Measurements from ENCODE around the gene NLRP10.

NLRP10 gene, protein sequence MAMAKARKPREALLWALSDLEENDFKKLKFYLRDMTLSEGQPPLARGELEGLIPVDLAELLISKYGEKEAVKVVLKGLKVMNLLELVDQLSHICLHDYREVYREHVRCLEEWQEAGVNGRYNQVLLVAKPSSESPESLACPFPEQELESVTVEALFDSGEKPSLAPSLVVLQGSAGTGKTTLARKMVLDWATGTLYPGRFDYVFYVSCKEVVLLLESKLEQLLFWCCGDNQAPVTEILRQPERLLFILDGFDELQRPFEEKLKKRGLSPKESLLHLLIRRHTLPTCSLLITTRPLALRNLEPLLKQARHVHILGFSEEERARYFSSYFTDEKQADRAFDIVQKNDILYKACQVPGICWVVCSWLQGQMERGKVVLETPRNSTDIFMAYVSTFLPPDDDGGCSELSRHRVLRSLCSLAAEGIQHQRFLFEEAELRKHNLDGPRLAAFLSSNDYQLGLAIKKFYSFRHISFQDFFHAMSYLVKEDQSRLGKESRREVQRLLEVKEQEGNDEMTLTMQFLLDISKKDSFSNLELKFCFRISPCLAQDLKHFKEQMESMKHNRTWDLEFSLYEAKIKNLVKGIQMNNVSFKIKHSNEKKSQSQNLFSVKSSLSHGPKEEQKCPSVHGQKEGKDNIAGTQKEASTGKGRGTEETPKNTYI

DNA sequence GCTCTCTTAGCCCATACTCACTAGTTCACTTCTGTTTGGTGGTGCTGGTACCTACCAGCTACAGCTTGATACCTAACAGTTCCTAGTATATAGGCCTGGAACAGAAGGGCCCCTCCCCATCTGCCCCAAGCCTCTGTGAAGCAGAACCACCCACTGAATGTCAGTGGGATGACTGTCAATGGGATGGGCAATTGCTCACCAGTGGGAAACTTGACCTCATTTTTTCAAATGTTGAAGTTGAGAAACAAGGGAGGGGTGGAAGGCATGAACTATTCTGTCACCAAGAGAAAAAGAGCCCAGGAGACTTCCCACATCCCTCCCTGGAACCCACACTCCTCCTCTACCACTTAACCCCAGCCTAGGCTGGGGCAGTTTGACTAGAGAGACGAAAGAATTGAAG is at the start of gene NLRP10:
Gene NLRP10, minus strand, starts transcription at position 62 of the 400 bp plus-strand sequence. CDS start 1,952 bp downstream, outside the sequence.
- H3K27me3 ChIP-seq (ENCODE audit: control insufficient read depth, insufficient read depth, low read length) = no peaks in the 10 kb centered on the region
- no peak within 1 kb of the TSS for H3K4me3 ChIP-seq (ENCODE audit: low read length)
- no peaks in the 10 kb centered on the region for H3K9me3 ChIP-seq (ENCODE audit: control insufficient read depth, low read length)
- no peaks in the 10 kb centered on the region for H3K36me3 ChIP-seq (ENCODE audit: control insufficient read depth, insufficient read depth, low read length)
- H3K9ac ChIP-seq (ENCODE audit: low read length) = no peak within 1 kb of the TSS
- H3K4me1 ChIP-seq (ENCODE audit: control insufficient read depth, insufficient read depth, low read length) = peaks cover 4% of the 10 kb centered on the region

GRCh38 chr11:8013833-8014232 is 48.6 kb upstream of the NLRP10 start:
- Histone ChIP-seq H3K36me3 (ENCODE audit: control insufficient read depth, insufficient read depth, low read length) (no peaks in the 10 kb centered on the region), H3K4me3 (ENCODE audit: low read length) (no peak overlapping the region), H3K9ac (ENCODE audit: low read length) (no peak overlapping the region), H3K27me3 (ENCODE audit: control insufficient read depth, insufficient read depth, low read length) (peaks cover 31% of the 10 kb centered on the region), H3K9me3 (ENCODE audit: control insufficient read depth, low read length) (no peaks in the 10 kb centered on the region), H3K4me1 (ENCODE audit: control insufficient read depth, insufficient read depth, low read length) (no peaks in the 10 kb centered on the region)

DNA sequence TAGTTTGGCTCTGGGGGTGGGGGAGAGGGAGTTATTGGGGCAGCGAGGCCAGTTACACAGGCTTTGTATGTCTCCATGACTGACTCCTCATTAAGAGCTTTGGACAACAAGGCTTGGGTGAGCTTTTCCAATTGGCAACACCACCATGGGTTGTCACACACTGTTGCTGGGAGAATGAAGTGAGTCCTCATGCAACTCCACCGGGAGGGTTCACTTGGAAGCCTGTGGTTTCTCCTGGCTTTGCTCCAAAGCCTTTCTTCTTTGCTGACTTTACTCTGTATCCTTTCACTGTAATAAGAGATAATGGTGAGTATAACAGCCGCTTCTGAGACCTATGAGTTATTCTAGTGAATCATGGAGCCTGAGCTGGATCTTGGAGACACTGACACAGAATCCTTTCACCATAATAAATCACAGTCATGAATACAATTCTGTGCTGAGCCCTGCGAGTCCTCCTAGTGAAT is 46.8 kb upstream of the NLRP10 start:
- H3K4me3 ChIP-seq (ENCODE audit: low read length) = no peak overlapping the region
- no peaks in the 10 kb centered on the region for H3K9me3 ChIP-seq (ENCODE audit: control insufficient read depth, low read length)
- H3K9ac ChIP-seq (ENCODE audit: low read length) = no peak overlapping the region
- no peaks in the 10 kb centered on the region for H3K36me3 ChIP-seq (ENCODE audit: control insufficient read depth, insufficient read depth, low read length)
- peaks cover 18% of the 10 kb centered on the region for H3K27me3 ChIP-seq (ENCODE audit: control insufficient read depth, insufficient read depth, low read length)
- H3K4me1 ChIP-seq (ENCODE audit: control insufficient read depth, insufficient read depth, low read length) = no peaks in the 10 kb centered on the region

DNA sequence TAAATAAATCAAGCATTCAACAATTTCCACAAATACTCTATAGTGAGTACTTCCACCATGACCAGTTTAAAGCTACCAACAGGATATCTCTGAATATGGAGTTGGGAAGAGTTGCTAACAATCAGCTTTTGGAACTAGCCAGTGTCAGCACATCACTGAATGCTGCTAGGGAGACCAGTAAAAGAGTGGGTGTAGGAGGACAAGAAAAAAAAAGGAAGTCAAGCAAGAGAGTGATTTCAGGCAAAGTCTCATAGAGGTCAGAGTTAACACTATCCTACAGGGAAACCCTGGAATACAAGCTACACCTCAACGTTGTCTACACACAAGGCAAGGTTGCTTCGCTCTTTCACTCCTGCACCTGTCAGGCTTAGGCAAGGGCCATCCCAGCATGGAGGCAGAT is 46.1 kb upstream of the NLRP10 start:
- H3K27me3 ChIP-seq (ENCODE audit: control insufficient read depth, insufficient read depth, low read length) = peaks cover 12% of the 10 kb centered on the region
- H3K4me1 ChIP-seq (ENCODE audit: control insufficient read depth, insufficient read depth, low read length) = no peaks in the 10 kb centered on the region
- H3K36me3 ChIP-seq (ENCODE audit: control insufficient read depth, insufficient read depth, low read length) = no peaks in the 10 kb centered on the region
- no peak overlapping the region for H3K9ac ChIP-seq (ENCODE audit: low read length)
- no peak overlapping the region for H3K4me3 ChIP-seq (ENCODE audit: low read length)
- H3K9me3 ChIP-seq (ENCODE audit: control insufficient read depth, low read length) = no peaks in the 10 kb centered on the region

DNA sequence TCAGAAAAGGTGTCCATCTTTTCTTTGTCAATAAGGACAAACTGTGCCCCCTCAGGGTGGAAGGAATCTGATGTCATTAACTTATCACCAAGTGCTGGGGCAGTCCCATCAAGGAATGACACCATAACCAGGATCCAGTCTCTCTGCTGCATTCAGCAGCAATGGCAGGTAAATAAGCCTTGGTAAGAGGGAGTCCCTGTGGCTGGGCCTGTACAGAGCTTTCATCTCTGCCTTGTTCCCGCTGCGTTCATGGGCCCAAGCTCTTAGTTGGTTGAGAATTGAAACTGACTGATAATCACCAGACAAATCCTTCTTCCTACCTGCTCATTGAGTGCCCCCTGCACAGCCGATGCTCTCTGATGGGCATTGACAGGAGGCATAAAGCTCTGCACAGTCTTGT is 44.6 kb upstream of the NLRP10 start:
- Histone ChIP-seq H3K27me3 (ENCODE audit: control insufficient read depth, insufficient read depth, low read length) (peaks cover 12% of the 10 kb centered on the region), H3K4me3 (ENCODE audit: low read length) (no peak overlapping the region), H3K36me3 (ENCODE audit: control insufficient read depth, insufficient read depth, low read length) (no peaks in the 10 kb centered on the region), H3K9me3 (ENCODE audit: control insufficient read depth, low read length) (no peaks in the 10 kb centered on the region), H3K4me1 (ENCODE audit: control insufficient read depth, insufficient read depth, low read length) (no peaks in the 10 kb centered on the region), H3K9ac (ENCODE audit: low read length) (no peak overlapping the region)

DNA sequence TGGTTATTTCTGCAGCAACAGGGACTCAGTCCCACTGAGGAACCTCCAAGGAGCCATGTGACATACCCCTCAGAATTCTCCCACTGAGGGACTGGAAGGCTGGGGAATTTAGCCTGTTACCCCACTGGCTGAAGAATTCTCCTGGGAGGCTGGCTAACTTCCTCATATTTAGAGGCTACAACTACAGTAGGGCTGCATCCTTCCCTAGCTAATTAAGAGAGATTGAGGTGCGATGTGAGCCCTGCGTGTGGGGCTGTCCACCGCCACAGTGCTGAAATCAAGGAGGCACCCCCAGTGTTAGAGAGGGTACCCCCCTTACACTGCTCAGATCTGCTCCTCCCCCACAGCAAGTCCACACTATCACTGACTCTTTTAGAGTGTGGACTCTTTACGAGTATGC is 43.0 kb upstream of the NLRP10 start:
- H3K27me3 ChIP-seq (ENCODE audit: control insufficient read depth, insufficient read depth, low read length) = peaks cover 12% of the 10 kb centered on the region
- H3K4me1 ChIP-seq (ENCODE audit: control insufficient read depth, insufficient read depth, low read length) = no peaks in the 10 kb centered on the region
- H3K9me3 ChIP-seq (ENCODE audit: control insufficient read depth, low read length) = no peaks in the 10 kb centered on the region
- no peaks in the 10 kb centered on the region for H3K36me3 ChIP-seq (ENCODE audit: control insufficient read depth, insufficient read depth, low read length)
- H3K4me3 ChIP-seq (ENCODE audit: low read length) = no peak overlapping the region
- H3K9ac ChIP-seq (ENCODE audit: low read length) = no peak overlapping the region

DNA sequence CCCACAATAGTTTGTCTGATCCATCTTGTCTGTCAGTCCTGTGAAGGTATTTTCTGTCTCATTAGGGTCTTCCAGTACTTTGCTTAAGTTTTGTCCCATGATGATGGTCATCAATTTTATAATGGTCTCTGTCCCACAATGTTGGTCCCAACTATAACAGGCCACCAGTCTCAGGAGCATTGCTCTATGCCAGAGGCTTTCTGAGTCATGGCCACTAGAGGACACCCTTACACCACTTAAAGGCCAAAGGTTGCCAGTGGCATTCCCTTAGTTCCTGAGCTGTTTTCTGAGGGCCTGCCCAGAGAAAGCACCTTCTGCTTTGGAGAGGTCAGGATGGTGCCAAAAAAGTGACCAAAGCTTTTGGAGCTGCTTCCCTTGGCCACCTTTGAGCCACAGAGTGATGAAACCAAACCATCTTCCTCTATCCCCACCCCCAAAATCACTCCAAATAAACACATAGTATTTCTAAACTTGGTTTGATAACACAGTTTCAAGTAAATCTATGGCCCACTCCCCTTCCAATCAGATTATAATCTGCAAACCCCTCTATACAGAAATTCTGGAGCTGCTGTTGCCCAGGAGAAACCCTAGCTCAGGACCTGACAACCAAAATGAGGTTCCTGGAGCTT is 41.2 kb upstream of the NLRP10 start:
- Histone ChIP-seq H3K36me3 (ENCODE audit: control insufficient read depth, insufficient read depth, low read length) (no peaks in the 10 kb centered on the region), H3K9me3 (ENCODE audit: control insufficient read depth, low read length) (no peaks in the 10 kb centered on the region), H3K9ac (ENCODE audit: low read length) (no peak overlapping the region), H3K4me1 (ENCODE audit: control insufficient read depth, insufficient read depth, low read length) (no peaks in the 10 kb centered on the region), H3K4me3 (ENCODE audit: low read length) (no peak overlapping the region), H3K27me3 (ENCODE audit: control insufficient read depth, insufficient read depth, low read length) (peaks cover 8% of the 10 kb centered on the region)

DNA sequence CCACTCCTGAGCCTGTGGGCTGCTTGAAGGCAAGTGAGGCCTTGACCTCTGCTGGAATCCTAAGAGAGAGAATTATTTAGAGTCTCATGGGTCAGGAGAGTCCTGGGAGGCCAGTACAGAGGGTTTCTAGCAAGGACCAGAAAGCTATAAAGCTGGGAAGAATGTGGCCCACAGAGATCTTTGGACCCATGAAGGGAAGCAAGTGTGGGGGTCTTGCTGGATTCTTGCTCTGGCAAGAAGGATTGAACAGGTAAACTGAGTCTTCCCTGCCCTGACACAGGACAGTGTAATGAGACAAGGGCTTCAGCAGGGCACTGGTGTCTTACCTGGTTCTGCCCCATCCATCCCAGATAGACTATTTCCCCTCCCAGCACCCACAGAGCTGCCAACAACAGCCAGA is 40.3 kb upstream of the NLRP10 start:
- no peaks in the 10 kb centered on the region for H3K9me3 ChIP-seq (ENCODE audit: control insufficient read depth, low read length)
- no peaks in the 10 kb centered on the region for H3K4me1 ChIP-seq (ENCODE audit: control insufficient read depth, insufficient read depth, low read length)
- no peak overlapping the region for H3K9ac ChIP-seq (ENCODE audit: low read length)
- no peak overlapping the region for H3K4me3 ChIP-seq (ENCODE audit: low read length)
- no peaks in the 10 kb centered on the region for H3K36me3 ChIP-seq (ENCODE audit: control insufficient read depth, insufficient read depth, low read length)
- H3K27me3 ChIP-seq (ENCODE audit: control insufficient read depth, insufficient read depth, low read length) = peaks cover 8% of the 10 kb centered on the region

DNA sequence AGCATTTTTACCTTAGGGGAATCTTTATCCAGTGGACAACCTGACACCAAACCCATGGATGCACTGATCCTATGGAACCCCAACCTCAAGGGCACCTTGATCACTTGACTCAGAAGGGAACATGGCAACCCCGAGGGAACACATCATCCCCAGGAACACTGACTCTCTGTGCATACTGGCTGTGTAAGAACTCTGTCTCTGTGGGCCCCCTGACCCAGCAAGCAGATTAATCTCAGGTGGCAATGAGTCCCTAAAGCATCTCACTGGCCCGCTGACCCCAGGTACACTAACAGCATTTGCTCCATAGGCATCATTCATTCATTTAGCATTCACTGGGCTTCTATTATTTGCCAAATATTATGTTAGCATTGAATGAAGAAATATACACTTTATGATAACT is 38.8 kb upstream of the NLRP10 start:
- Histone ChIP-seq H3K4me1 (ENCODE audit: control insufficient read depth, insufficient read depth, low read length) (no peaks in the 10 kb centered on the region), H3K27me3 (ENCODE audit: control insufficient read depth, insufficient read depth, low read length) (peaks cover 8% of the 10 kb centered on the region), H3K9ac (ENCODE audit: low read length) (peak overlapping the region; percentile 28)

GRCh38 chr11:8003187-8003586 is 37.9 kb upstream of the NLRP10 start:
- Histone ChIP-seq H3K36me3 (ENCODE audit: control insufficient read depth, insufficient read depth, low read length) (no peaks in the 10 kb centered on the region), H3K27me3 (ENCODE audit: control insufficient read depth, insufficient read depth, low read length) (peaks cover 5% of the 10 kb centered on the region), H3K4me1 (ENCODE audit: control insufficient read depth, insufficient read depth, low read length) (no peaks in the 10 kb centered on the region), H3K9ac (ENCODE audit: low read length) (no peak overlapping the region), H3K4me3 (ENCODE audit: low read length) (no peak overlapping the region), H3K9me3 (ENCODE audit: control insufficient read depth, low read length) (no peaks in the 10 kb centered on the region)

More for the DNA sequence above, 38.8 kb upstream of the NLRP10 start:
- Histone ChIP-seq H3K4me3 (ENCODE audit: low read length) (no peak overlapping the region), H3K36me3 (ENCODE audit: control insufficient read depth, insufficient read depth, low read length) (no peaks in the 10 kb centered on the region), H3K9me3 (ENCODE audit: control insufficient read depth, low read length) (no peaks in the 10 kb centered on the region)

DNA sequence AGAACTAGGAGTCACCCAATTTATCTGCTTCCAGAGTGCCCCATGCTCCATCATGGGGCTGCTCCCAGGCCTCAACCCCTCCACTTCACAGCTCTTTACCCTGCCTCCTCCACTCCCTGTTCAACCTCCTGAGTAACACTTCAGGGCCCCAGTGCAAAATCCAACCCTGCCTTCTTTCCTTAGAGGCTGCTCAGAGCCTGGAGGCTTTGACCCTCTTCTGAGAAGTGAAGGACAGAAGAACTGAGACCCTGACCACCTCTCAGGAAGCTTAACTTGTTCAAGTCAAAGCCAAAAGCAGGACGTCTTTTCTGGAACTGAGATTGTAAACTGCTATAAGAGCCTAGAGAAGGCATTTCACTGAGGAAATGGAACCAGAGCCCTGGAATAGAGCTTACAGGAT is 37.4 kb upstream of the NLRP10 start:
- no peaks in the 10 kb centered on the region for H3K4me1 ChIP-seq (ENCODE audit: control insufficient read depth, insufficient read depth, low read length)
- no peaks in the 10 kb centered on the region for H3K36me3 ChIP-seq (ENCODE audit: control insufficient read depth, insufficient read depth, low read length)
- no peak overlapping the region for H3K4me3 ChIP-seq (ENCODE audit: low read length)
- no peak overlapping the region for H3K9ac ChIP-seq (ENCODE audit: low read length)
- H3K27me3 ChIP-seq (ENCODE audit: control insufficient read depth, insufficient read depth, low read length) = peaks cover 3% of the 10 kb centered on the region
- H3K9me3 ChIP-seq (ENCODE audit: control insufficient read depth, low read length) = no peaks in the 10 kb centered on the region

- H3K4me3 ChIP-seq (ENCODE audit: low read length) = no peak overlapping the region
- no peak overlapping the region for H3K9ac ChIP-seq (ENCODE audit: low read length)
- H3K27me3 ChIP-seq (ENCODE audit: control insufficient read depth, insufficient read depth, low read length) = peaks cover 2% of the 10 kb centered on the region
- H3K9me3 ChIP-seq (ENCODE audit: control insufficient read depth, low read length) = no peaks in the 10 kb centered on the region
- H3K36me3 ChIP-seq (ENCODE audit: control insufficient read depth, insufficient read depth, low read length) = peaks cover 7% of the 10 kb centered on the region
- H3K4me1 ChIP-seq (ENCODE audit: control insufficient read depth, insufficient read depth, low read length) = no peaks in the 10 kb centered on the region
Measured at GRCh38 chr11:8000390-8000789, 35.1 kb upstream of the NLRP10 start.
